GM18873 (cell line): ENCODE results near the gene GRIN2A.

ENCODE experiments used
- ATAC-seq: cut with Tn5 transposase; IDR thresholded peaks from one replicate; pipeline ENCODE4 v1.9.1; 2021; ENCODE audit warnings: mild to moderate bottlenecking, moderate library complexity, moderate number of reproducible peaks; ENCODE audit not compliant: unreplicated experiment, low FRiP score

Gene GRIN2A

GRCh38 chr16:10137341-10137740, 44.9 kb downstream of the GRIN2A start:
- no peak for ATAC-seq

GRCh38 chr16:10136916-10137315, 45.3 kb downstream of the GRIN2A start:
- ATAC-seq: no peak

- ATAC-seq: no peak
Observed at GRCh38 chr16:10130538-10130937, 51.7 kb downstream of the GRIN2A start.

- no peak for ATAC-seq
Observed at GRCh38 chr16:10128397-10129258, 53.6 kb downstream of the GRIN2A start.

GRCh38 chr16:10126686-10127085, 55.5 kb downstream of the GRIN2A start:
- no peak for ATAC-seq

GRCh38 chr16:10123141-10123540, 59.1 kb downstream of the GRIN2A start:
- ATAC-seq: no peak

GRCh38 chr16:10122546-10122945, 59.7 kb downstream of the GRIN2A start:
- ATAC-seq: no peak

GRCh38 chr16:10121897-10122425, 60.3 kb downstream of the GRIN2A start:
- ATAC-seq: no peak

GRCh38 chr16:10121491-10121890, 60.7 kb downstream of the GRIN2A start:
- no peak for ATAC-seq

- ATAC-seq: no peak
Observed at GRCh38 chr16:10120953-10121352, 61.3 kb downstream of the GRIN2A start.

GRCh38 chr16:10114409-10114808, 67.8 kb downstream of the GRIN2A start:
- ATAC-seq: no peak

- no peak for ATAC-seq
Observed at GRCh38 chr16:10113248-10113647, 69.0 kb downstream of the GRIN2A start.

- no peak for ATAC-seq
Observed at GRCh38 chr16:10112021-10112420, 70.2 kb downstream of the GRIN2A start.

- ATAC-seq: no peak
Observed at GRCh38 chr16:10111156-10111761, 71.0 kb downstream of the GRIN2A start.

GRCh38 chr16:10110552-10110951, 71.7 kb downstream of the GRIN2A start:
- ATAC-seq: no peak

- no peak for ATAC-seq
Observed at GRCh38 chr16:10107081-10107480, 75.1 kb downstream of the GRIN2A start.

- ATAC-seq: no peak
Observed at GRCh38 chr16:10103700-10104099, 78.5 kb downstream of the GRIN2A start.

GRCh38 chr16:10103118-10103517, 79.1 kb downstream of the GRIN2A start:
- ATAC-seq: no peak

- ATAC-seq: no peak
Observed at GRCh38 chr16:10100829-10101228, 81.4 kb downstream of the GRIN2A start.

- ATAC-seq: no peak
Observed at GRCh38 chr16:10098991-10099390, 83.2 kb downstream of the GRIN2A start.

GRCh38 chr16:10097271-10097670, 85.0 kb downstream of the GRIN2A start:
- ATAC-seq: no peak

GRCh38 chr16:10093576-10093975, 88.7 kb downstream of the GRIN2A start:
- no peak for ATAC-seq
